ENCODE measurements around the gene EEFSEC. TPM values are rescaled to one million over a fixed set of nuclear protein-coding genes. Genes with fewer than 3 reads are reported as not detected.

The EEFSEC gene
- total and polyA plus RNA-seq, 8 donors, result 11.5 to 23.0 (median 19.9) TPM

- Histone ChIP-seq H3K27ac (no peak overlapping the region), H3K4me1 (no peaks in the 10 kb centered on the region), H3K9me3 (no peaks in the 10 kb centered on the region), H3K4me3 (no peak overlapping the region), H3K27me3 (no peaks in the 10 kb centered on the region), H3K36me3 (no peaks in the 10 kb centered on the region)
- DNase-seq, result peak in 1 of 4 donors; percentile 72
- intact Hi-C loops (cut with DNase I), result no loop called here
- no peak for ATAC-seq
- TF ChIP-seq, protein P1, sequence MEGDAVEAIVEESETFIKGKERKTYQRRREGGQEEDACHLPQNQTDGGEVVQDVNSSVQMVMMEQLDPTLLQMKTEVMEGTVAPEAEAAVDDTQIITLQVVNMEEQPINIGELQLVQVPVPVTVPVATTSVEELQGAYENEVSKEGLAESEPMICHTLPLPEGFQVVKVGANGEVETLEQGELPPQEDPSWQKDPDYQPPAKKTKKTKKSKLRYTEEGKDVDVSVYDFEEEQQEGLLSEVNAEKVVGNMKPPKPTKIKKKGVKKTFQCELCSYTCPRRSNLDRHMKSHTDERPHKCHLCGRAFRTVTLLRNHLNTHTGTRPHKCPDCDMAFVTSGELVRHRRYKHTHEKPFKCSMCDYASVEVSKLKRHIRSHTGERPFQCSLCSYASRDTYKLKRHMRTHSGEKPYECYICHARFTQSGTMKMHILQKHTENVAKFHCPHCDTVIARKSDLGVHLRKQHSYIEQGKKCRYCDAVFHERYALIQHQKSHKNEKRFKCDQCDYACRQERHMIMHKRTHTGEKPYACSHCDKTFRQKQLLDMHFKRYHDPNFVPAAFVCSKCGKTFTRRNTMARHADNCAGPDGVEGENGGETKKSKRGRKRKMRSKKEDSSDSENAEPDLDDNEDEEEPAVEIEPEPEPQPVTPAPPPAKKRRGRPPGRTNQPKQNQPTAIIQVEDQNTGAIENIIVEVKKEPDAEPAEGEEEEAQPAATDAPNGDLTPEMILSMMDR (IDR thresholded peaks at IDR 0.05), result no peak
Observed at GRCh38 chr3:128390867-128391266, 237.6 kb downstream of the EEFSEC start.

GRCh38 chr3:128392021-128392420 lies 238.7 kb downstream of the EEFSEC start:
- no peaks in the 10 kb centered on the region for H3K27me3 ChIP-seq
- no peaks in the 10 kb centered on the region for H3K36me3 ChIP-seq
- TF ChIP-seq, protein P1 (IDR thresholded peaks at IDR 0.05), result no peak
- no peaks in the 10 kb centered on the region for H3K9me3 ChIP-seq
- H3K27ac ChIP-seq, result no peak overlapping the region
- DNase-seq (peak in 1 of 4 donors; percentile 57), ATAC-seq (no peak)
- H3K4me3 ChIP-seq, result no peak overlapping the region
- no peaks in the 10 kb centered on the region for H3K4me1 ChIP-seq
- intact Hi-C loops (cut with DNase I), result no loop called here

DNA sequence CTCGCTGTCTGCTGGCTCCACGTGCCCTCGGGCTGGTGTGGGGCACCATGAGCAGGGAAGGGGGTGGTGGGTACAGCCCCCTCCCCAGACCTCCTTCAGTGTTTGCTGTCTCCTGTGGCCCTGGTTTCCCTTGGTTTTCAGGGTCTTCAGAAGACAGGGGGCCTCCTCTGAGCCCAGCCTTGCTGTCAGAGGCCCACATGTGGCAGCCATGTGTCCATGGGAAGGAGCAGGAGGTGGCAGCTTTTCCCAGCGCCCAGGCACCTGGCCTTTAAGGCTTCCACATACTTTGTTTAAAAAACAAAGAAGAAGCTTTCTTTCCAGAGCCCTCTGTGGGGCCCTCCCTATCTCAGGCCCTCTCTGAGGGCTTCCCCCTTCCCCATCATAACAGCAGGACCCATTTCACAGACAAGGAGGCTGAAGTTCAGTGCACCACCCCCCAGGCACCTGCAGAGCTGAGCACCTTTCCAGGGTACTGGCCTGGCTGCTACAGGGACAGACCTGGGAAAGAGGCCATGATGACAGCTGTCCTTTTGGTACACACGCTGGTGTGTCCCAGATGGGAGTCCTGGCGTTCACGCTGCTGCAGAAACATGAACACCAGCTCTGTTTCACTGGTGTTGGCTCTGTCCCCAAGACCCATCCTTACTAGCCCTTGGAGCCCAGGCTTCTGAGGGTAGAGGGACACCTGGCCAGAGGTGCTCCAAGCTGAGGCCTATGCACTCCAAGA lies 239.7 kb downstream of the EEFSEC start:
- no peak for ATAC-seq
- H3K27me3 ChIP-seq, result no peaks in the 10 kb centered on the region
- intact Hi-C loops (cut with DNase I), result no loop called here
- TF ChIP-seq, protein P1 (IDR thresholded peaks at IDR 0.05), result no peak
- no peaks in the 10 kb centered on the region for H3K36me3 ChIP-seq
- H3K27ac ChIP-seq, result no peak overlapping the region
- peak in 1 of 4 donors; percentile 50 for DNase-seq
- no peaks in the 10 kb centered on the region for H3K4me1 ChIP-seq
- H3K9me3 ChIP-seq, result no peaks in the 10 kb centered on the region
- no peak overlapping the region for H3K4me3 ChIP-seq

DNA sequence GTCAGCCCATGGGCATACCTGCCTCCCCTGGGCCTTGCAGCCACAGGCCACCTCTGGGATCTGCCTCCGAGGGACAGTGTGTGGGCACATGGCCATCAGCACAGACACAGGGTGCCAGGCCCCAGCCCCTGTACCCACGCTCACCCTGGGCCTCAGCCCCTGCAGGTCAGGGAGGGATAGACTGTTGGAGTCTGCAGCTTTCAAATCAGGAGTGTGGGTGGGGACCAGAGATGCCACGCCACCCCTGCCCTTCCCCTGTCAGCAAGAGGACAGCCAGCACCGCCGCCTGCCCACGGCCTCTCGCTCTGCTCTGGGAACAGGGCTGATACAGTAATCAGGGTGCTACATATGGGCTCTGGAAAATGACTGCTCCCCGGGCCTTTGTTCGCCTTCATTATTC lies 240.8 kb downstream of the EEFSEC start:
- Histone ChIP-seq H3K4me1 (no peaks in the 10 kb centered on the region), H3K27me3 (no peaks in the 10 kb centered on the region), H3K9me3 (no peaks in the 10 kb centered on the region), H3K4me3 (no peak overlapping the region), H3K27ac (no peak overlapping the region), H3K36me3 (no peaks in the 10 kb centered on the region)
- intact Hi-C loops (cut with DNase I), result no loop called here
- peak in 1 of 4 donors; percentile 65 for DNase-seq
- ATAC-seq, result no peak
- TF ChIP-seq, protein P1 (IDR thresholded peaks at IDR 0.05), result no peak

- no peak for DNase-seq
- intact Hi-C loops (cut with DNase I), result no loop called here
- no peak overlapping the region for H3K4me3 ChIP-seq
- no peaks in the 10 kb centered on the region for H3K4me1 ChIP-seq
- no peak for ATAC-seq
- no peaks in the 10 kb centered on the region for H3K36me3 ChIP-seq
- no peaks in the 10 kb centered on the region for H3K9me3 ChIP-seq
- H3K27me3 ChIP-seq, result no peaks in the 10 kb centered on the region
- H3K27ac ChIP-seq, result no peak overlapping the region
- TF ChIP-seq, protein P1 (IDR thresholded peaks at IDR 0.05), result no peak
Observed at GRCh38 chr3:128395046-128395445, 241.8 kb downstream of the EEFSEC start.
